IMR-90 (cell line): ENCODE measurements around the gene DOK6. TPM values are rescaled to one million over a fixed set of nuclear protein-coding genes. Genes with fewer than 3 reads are reported as not detected.

Experiments used
- ATAC-seq: fragments of 200-7000 bp; cut with Tn5 transposase; 2 replicates; pipeline ENCODE4 v1.9.1; 2020; ENCODE audit warnings: low read depth, mild to moderate bottlenecking, moderate library complexity
- BruUV-seq: library from RNA; stranded (reverse); fragments of 400-500 nt; replicated peaks from 2 replicates; lab custom pipeline; 2021; lab: Mats Ljungman, UMichigan
- CTCF ChIA-PET: fragments of 300-600 bp; formaldehyde crosslinking; extraction: SDS; loops from one replicate; lab custom pipeline; 2021; ENCODE audit warnings: antibody characterized with exemption; lab: Yijun Ruan, JAX
- POLR2A ChIA-PET: fragments of 300-600 bp; sonication (Branson Sonifier 250); formaldehyde crosslinking; loops from one replicate; lab custom pipeline; 2022; ENCODE audit warnings: antibody characterized with exemption; ENCODE audit not compliant: unreplicated experiment; lab: Charles Lee
- DNase-seq: peaks from one replicate; pipeline ENCODE4 v3.0.0; 2013
- H2AFZ ChIP-seq: replicated peaks from 2 replicates; pipeline ENCODE3; 2013; ENCODE audit warnings: low read length, mild to moderate bottlenecking; ENCODE audit not compliant: poor library complexity
- H2AK5ac ChIP-seq: 2 replicates; pipeline ENCODE4 v1.6.1; 2013; ENCODE audit warnings: low read depth, low read length, inconsistent platforms
- H2AK9ac ChIP-seq: replicated peaks from 2 replicates; pipeline ENCODE3; 2013; ENCODE audit warnings: mild to moderate bottlenecking, low read depth, low read length, moderate library complexity; ENCODE audit not compliant: poor library complexity
- H2BK120ac ChIP-seq: 2 replicates; pipeline ENCODE4 v1.6.1; 2013; ENCODE audit warnings: low read depth, low read length, inconsistent platforms
- H2BK15ac ChIP-seq: 3 replicates; pipeline ENCODE4 v1.6.1; 2013; ENCODE audit warnings: low read depth, low read length, inconsistent platforms
- H2BK20ac ChIP-seq: 2 replicates; pipeline ENCODE4 v1.6.1; 2013; ENCODE audit warnings: low read depth, mild to moderate bottlenecking, inconsistent platforms, low read length, moderate library complexity
- H2BK5ac ChIP-seq: 2 replicates; pipeline ENCODE4 v1.6.1; 2013; ENCODE audit warnings: mild to moderate bottlenecking, low read depth, low read length, inconsistent platforms; ENCODE audit not compliant: poor library complexity, severe bottlenecking
- H3K14ac ChIP-seq: replicated peaks from 2 replicates; pipeline ENCODE4 v1.6.1; 2013; ENCODE audit warnings: low read depth, low read length, inconsistent platforms
- H3K18ac ChIP-seq: 2 replicates; pipeline ENCODE4 v1.6.1; 2013; ENCODE audit warnings: low read depth, low read length, control low read depth
- H3K23ac ChIP-seq: 2 replicates; pipeline ENCODE4 v1.6.1; 2013; ENCODE audit warnings: low read depth, low read length, inconsistent platforms
- H3K27ac ChIP-seq: 2 replicates; pipeline ENCODE4 v1.5.1; 2013; ENCODE audit warnings: mild to moderate bottlenecking, control low read depth, low read length; ENCODE audit not compliant: insufficient read depth
- H3K27me3 ChIP-seq: 2 replicates; pipeline ENCODE4 v1.6.1; 2013; ENCODE audit warnings: low read length; ENCODE audit not compliant: control insufficient read depth, insufficient read depth
- H3K36me3 ChIP-seq: 2 replicates; pipeline ENCODE4 v1.6.1; 2013; ENCODE audit warnings: low read length, mixed read lengths; ENCODE audit not compliant: control insufficient read depth, insufficient read depth
- H3K4ac ChIP-seq: 2 replicates; pipeline ENCODE4 v1.6.1; 2013; ENCODE audit warnings: low read depth, low read length, inconsistent platforms
- H3K4me1 ChIP-seq: 2 replicates; pipeline ENCODE4 v1.6.1; 2013; ENCODE audit warnings: low read length, mixed read lengths; ENCODE audit not compliant: control insufficient read depth, insufficient read depth
- H3K4me2 ChIP-seq: 2 replicates; pipeline ENCODE4 v1.6.1; 2013; ENCODE audit warnings: low read depth, mild to moderate bottlenecking, control low read depth, low read length, moderate library complexity
- H3K4me3 ChIP-seq: 2 replicates; pipeline ENCODE4 v1.5.1; 2013; ENCODE audit warnings: low read depth, mild to moderate bottlenecking, control low read depth, low read length, moderate library complexity; ENCODE audit not compliant: insufficient read depth
- H3K56ac ChIP-seq: 2 replicates; pipeline ENCODE4 v1.6.1; 2013; ENCODE audit warnings: low read length, inconsistent platforms; ENCODE audit not compliant: insufficient read depth; ENCODE audit errors: extremely low read depth
- H3K79me1 ChIP-seq, 2 experiments: 2 replicates each; pipeline ENCODE4 v1.6.1; 2013; ENCODE audit warnings: low read length in 2 of 2, inconsistent platforms in 1 of 2, low read depth in 1 of 2
- H3K9ac ChIP-seq: 2 replicates; pipeline ENCODE4 v1.6.1; 2013; ENCODE audit warnings: low read depth, low read length, control low read depth
- H3K9me1 ChIP-seq: 2 replicates; pipeline ENCODE4 v1.6.1; 2013; ENCODE audit warnings: low read length, inconsistent platforms; ENCODE audit not compliant: insufficient read depth
- H3K9me3 ChIP-seq: 2 replicates; pipeline ENCODE4 v1.6.1; 2013; ENCODE audit warnings: low read length; ENCODE audit not compliant: control insufficient read depth, insufficient read depth
- H4K20me1 ChIP-seq: 2 replicates; pipeline ENCODE4 v1.6.1; 2013; ENCODE audit warnings: low read length, inconsistent platforms; ENCODE audit not compliant: insufficient read depth
- H4K5ac ChIP-seq: 2 replicates; pipeline ENCODE4 v1.6.1; 2013; ENCODE audit warnings: mild to moderate bottlenecking, low read depth, low read length, control low read depth
- H4K8ac ChIP-seq, 2 experiments: 2 replicates each; pipeline ENCODE4 v1.6.1; 2013; ENCODE audit warnings: low read depth in 2 of 2, low read length in 2 of 2, control low read depth in 1 of 2, inconsistent platforms in 1 of 2
- H4K91ac ChIP-seq: 2 replicates; pipeline ENCODE4 v1.6.1; 2013; ENCODE audit warnings: low read depth, low read length, inconsistent platforms; ENCODE audit not compliant: insufficient read depth
- CEBPB ChIP-seq: IDR thresholded peaks from 2 replicates; pipeline ENCODE4 v1.6.1; 2012; ENCODE audit warnings: low read depth, low read length, improper control_type of control experiment
- FOS ChIP-seq: fragments of 150-350 bp; IDR thresholded peaks from 2 replicates; pipeline ENCODE4 v1.6.1; 2016; ENCODE audit warnings: low read depth, low read length
- MXI1 ChIP-seq: IDR thresholded peaks from 2 replicates; pipeline ENCODE4 v1.6.1; 2012; ENCODE audit warnings: low read depth, mild to moderate bottlenecking, low read length, moderate library complexity, borderline replicate concordance
- RFX5 ChIP-seq: IDR thresholded peaks from 2 replicates; pipeline ENCODE4 v1.8.0; 2012; ENCODE audit warnings: low read depth, mild to moderate bottlenecking, low read length, moderate library complexity
- SMC3 ChIP-seq: fragments of 150-350 bp; IDR thresholded peaks from 2 replicates; pipeline ENCODE4 v1.6.1; 2016; ENCODE audit warnings: low read depth, mild to moderate bottlenecking, antibody characterized with exemption, low read length, moderate library complexity
- WGBS, 2 experiments: methylation state at CpG; one replicate each; pipeline versions ENCODE4 v1.1.5 to v1.1.7; 2013; ENCODE audit warnings: missing lambda C conversion rate in 2 of 2; ENCODE audit not compliant: insufficient read length in 1 of 2; ENCODE audit errors: extremely low coverage in 2 of 2; 5-methylcytosine and 5-hydroxymethylcytosine counted together
- dilution Hi-C: fragments of 300-500 bp; cut with HindIII; formaldehyde crosslinking; loops from one replicate; pipeline ENCODE4 v1.14.3; 2018; ENCODE audit warnings: low sequenced_read_pairs; ENCODE audit not compliant: unreplicated experiment
- in situ Hi-C: fragments of 300-500 bp; cut with MboI; formaldehyde crosslinking; loops from 3 replicates; pipeline ENCODE4 v1.14.3; 2019; ENCODE audit warnings: low sequenced_read_pairs, inconsistent platforms, mixed read lengths
- intact Hi-C: fragments of 100-400 bp; cut with micrococcal nuclease; formaldehyde crosslinking; loops from 2 replicates; pipeline ENCODE4 v1.10.0; 2022
- polyA plus RNA-seq, 3 experiments: library from polyadenylated mRNA; depleted of rRNA; stranded (reverse); fragments of >200 nt; gene quantifications; 2 replicates each; pipeline ENCODE4 v1.2.3, GENCODE V29; 2012; ENCODE audit warnings: low replicate concordance in 1 of 3
- total RNA-seq: library from RNA; depleted of rRNA; stranded (reverse); fragments of >200 nt; gene quantifications from 2 replicates; pipeline ENCODE4 v1.2.3, GENCODE V29; 2012

The DOK6 gene
- total and polyA plus RNA-seq, 2 of the 4 experiments (the other 2 are of a cell fraction) = 1.9 to 2.7 TPM

DNA sequence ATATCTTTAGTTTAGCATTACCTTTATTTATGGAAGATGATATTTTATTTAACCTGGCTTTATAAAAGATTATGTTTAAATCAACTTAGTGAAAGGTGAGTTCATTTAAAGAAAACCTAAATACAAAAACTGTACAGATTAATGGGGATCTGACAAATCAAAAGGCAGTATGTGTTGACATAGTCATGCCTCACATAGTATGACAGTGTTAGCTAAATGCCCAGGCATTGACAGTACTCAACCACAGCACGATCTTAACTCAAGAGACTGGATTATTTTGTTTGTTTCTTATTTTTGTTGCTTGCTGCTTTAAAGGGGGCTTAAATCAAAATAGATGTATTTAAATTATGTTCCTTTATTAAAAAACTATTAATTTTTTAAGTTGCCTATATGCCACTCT lies 7.8 kb downstream of the DOK6 start:
- no peak for TF ChIP-seq FOS
- TF ChIP-seq SMC3 = no peak
- TF ChIP-seq MXI1 = no peak
- TF ChIP-seq CEBPB = no peak
- TF ChIP-seq RFX5 = no peak
- Histone ChIP-seq H3K23ac (no peak overlapping the region), H3K27me3 (no peaks in the 10 kb centered on the region), H2BK20ac (no peak overlapping the region), H3K9me3 (no peaks in the 10 kb centered on the region), H2AK5ac (no peak overlapping the region), H3K4ac (no peak overlapping the region), H3K27ac (no peak overlapping the region), H2BK5ac (no peak overlapping the region), H3K9me1 (no peaks in the 10 kb centered on the region), H3K56ac (no peak overlapping the region), H3K9ac (no peak overlapping the region), H4K5ac (no peak overlapping the region), H3K4me3 (no peak overlapping the region), H4K91ac (no peak overlapping the region), H3K4me2 (no peak overlapping the region), H3K36me3 (no peaks in the 10 kb centered on the region), H2BK15ac (no peak overlapping the region), H2BK120ac (no peak overlapping the region), H2AK9ac (no peak overlapping the region), H3K14ac (no peak overlapping the region), H3K18ac (no peak overlapping the region), H3K79me1 (no peaks in the 10 kb centered on the region), H2AFZ (no peak overlapping the region), H3K4me1 (no peaks in the 10 kb centered on the region), H4K20me1 (no peaks in the 10 kb centered on the region), H4K8ac (no peak overlapping the region)
- in situ Hi-C loops = no loop called here
- no TSS peak for BruUV-seq
- ATAC-seq = no peak
- no CpG with 5 or more reads among the region's 1 CpG for WGBS, 2 experiments
- ChIA-PET CTCF (no interaction called here), POLR2A (no interaction called here)
- DNase-seq = no peak
- intact Hi-C loops = no loop called here
- dilution Hi-C loops = no loop called here
